ENCODE measurements around the gene GLP1R. TPM values are rescaled to one million over a fixed set of nuclear protein-coding genes. Genes with fewer than 3 reads are reported as not detected.

The GLP1R gene
- total RNA-seq, 3 donors from 2014 or later, result 0.09 to 0.14 TPM; not detected in 1

- H3K4me1 ChIP-seq (ENCODE audit: low read depth), result peaks cover 11% of the 10 kb centered on the region
- no peak overlapping the region for H3K4me3 ChIP-seq
- no peaks in the 10 kb centered on the region for H3K36me3 ChIP-seq (ENCODE audit: low read depth)
- no peaks in the 10 kb centered on the region for H3K9me3 ChIP-seq
- no peak for ATAC-seq
- intact Hi-C loops (cut with DNase I, micrococcal nuclease), result no loop called here
- no peak for DNase-seq
- no peak for TF ChIP-seq CTCF (IDR thresholded peaks at IDR 0.05)
Observed at GRCh38 chr6:39053016-39053624, 4.5 kb downstream of the GLP1R start.

- ATAC-seq (peak; percentile 66), DNase-seq (peak in 2 of 3 donors; percentile 44 to 56)
- Histone ChIP-seq H3K36me3 (ENCODE audit: low read depth) (no peaks in the 10 kb centered on the region), H3K4me3 (no peak overlapping the region), H3K9me3 (no peaks in the 10 kb centered on the region), H3K4me1 (ENCODE audit: low read depth) (peaks cover 11% of the 10 kb centered on the region)
- TF ChIP-seq CTCF (IDR thresholded peaks at IDR 0.05), result no peak
- intact Hi-C loops (cut with DNase I, micrococcal nuclease), result no loop called here
Observed at GRCh38 chr6:39053854-39054576, 5.4 kb downstream of the GLP1R start.

GRCh38 chr6:39054577-39055142 is 6.1 kb downstream of the GLP1R start:
- TF ChIP-seq CTCF (IDR thresholded peaks at IDR 0.05), result no peak
- no peaks in the 10 kb centered on the region for H3K9me3 ChIP-seq
- intact Hi-C loops (cut with DNase I, micrococcal nuclease), result no loop called here
- H3K36me3 ChIP-seq (ENCODE audit: low read depth), result no peaks in the 10 kb centered on the region
- ATAC-seq, result peak; percentile 52
- peaks cover 11% of the 10 kb centered on the region for H3K4me1 ChIP-seq (ENCODE audit: low read depth)
- H3K4me3 ChIP-seq, result no peak overlapping the region
- DNase-seq, result peak in 2 of 3 donors; percentile 38 to 43

GRCh38 chr6:39055661-39056060 is 7.1 kb downstream of the GLP1R start:
- DNase-seq, result no peak
- no peak overlapping the region for H3K4me3 ChIP-seq
- TF ChIP-seq CTCF (IDR thresholded peaks at IDR 0.05), result no peak

GRCh38 chr6:39056191-39056590 is 7.6 kb downstream of the GLP1R start:
- no peaks in the 10 kb centered on the region for H3K9me3 ChIP-seq
- no peaks in the 10 kb centered on the region for H3K36me3 ChIP-seq (ENCODE audit: low read depth)
- DNase-seq (no peak), ATAC-seq (no peak)
- H3K4me1 ChIP-seq (ENCODE audit: low read depth), result peaks cover 15% of the 10 kb centered on the region
- H3K4me3 ChIP-seq, result no peak overlapping the region
- no peak for TF ChIP-seq CTCF (IDR thresholded peaks at IDR 0.05)
- intact Hi-C loops (cut with DNase I, micrococcal nuclease), result no loop called here

More at GRCh38 chr6:39055661-39056060, 7.1 kb downstream of the GLP1R start:
- intact Hi-C loops (cut with DNase I, micrococcal nuclease), result no loop called here
- Histone ChIP-seq H3K36me3 (ENCODE audit: low read depth) (no peaks in the 10 kb centered on the region), H3K9me3 (no peaks in the 10 kb centered on the region), H3K4me1 (ENCODE audit: low read depth) (peaks cover 15% of the 10 kb centered on the region)
- ATAC-seq, result no peak
